Gastroesophageal sphincter (tissue), 2 donors: ENCODE data around the gene CD300H.
"Not testable (repeated sequence)": the region's sequence is repeated elsewhere in the genome, so short reads cannot be mapped to it uniquely, and the experiment has no call there.

ENCODE experiments used
- POLR2A ChIP-seq, 2 donors: fragments of 450-650 bp; IDR thresholded peaks; one replicate each; pipeline ENCODE4 v1.6.1; 2017; ENCODE audit warnings: antibody characterized with exemption in 2 of 2, mild to moderate bottlenecking in 2 of 2, moderate library complexity in 1 of 2
- POLR2AphosphoS5 ChIP-seq: sonication (generic); formaldehyde crosslinking; IDR thresholded peaks from one replicate; pipeline ENCODE4 v1.6.1; 2017; ENCODE audit warnings: antibody characterized with exemption

DNA sequence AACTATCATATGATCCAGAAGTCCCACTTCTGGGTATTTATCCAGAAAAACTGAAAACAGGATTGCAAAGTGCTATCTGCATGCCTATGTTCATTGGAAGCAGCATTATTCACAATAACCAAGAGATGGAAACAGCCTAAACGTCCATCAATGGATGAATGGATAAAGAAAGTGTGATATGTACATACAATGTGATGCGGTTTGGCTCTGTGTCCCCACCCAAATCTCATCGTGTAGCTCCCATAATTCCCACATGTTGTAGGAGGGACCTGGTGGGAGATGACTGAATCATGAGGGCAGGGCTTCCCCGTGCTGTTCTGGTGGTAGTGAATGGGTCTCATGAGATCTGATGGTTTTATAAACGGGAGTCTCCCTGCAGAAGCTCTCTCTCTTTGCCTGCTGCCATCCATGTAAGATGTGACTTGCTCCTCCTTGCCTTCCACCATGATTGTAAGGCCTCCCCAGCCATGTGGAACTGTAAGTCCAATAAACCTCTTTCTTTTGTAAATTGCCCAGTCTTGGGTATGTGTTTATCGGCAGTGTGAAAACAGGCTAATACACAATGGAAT is 48.8 kb downstream of the CD300H start:
- TF ChIP-seq POLR2A (IDR thresholded peaks at IDR 0.05); POLR2AphosphoS5: not testable (repeated sequence)
